ENCODE measurements around the gene KSR1. TPM values are rescaled to one million over a fixed set of nuclear protein-coding genes. Genes with fewer than 3 reads are reported as not detected.
"Not testable (repeated sequence)": the region's sequence is repeated elsewhere in the genome, so short reads cannot be mapped to it uniquely, and the experiment has no call there.

Gene KSR1
- total RNA-seq, 1 experiment from 2014 or later, result 41.7 TPM

DNA sequence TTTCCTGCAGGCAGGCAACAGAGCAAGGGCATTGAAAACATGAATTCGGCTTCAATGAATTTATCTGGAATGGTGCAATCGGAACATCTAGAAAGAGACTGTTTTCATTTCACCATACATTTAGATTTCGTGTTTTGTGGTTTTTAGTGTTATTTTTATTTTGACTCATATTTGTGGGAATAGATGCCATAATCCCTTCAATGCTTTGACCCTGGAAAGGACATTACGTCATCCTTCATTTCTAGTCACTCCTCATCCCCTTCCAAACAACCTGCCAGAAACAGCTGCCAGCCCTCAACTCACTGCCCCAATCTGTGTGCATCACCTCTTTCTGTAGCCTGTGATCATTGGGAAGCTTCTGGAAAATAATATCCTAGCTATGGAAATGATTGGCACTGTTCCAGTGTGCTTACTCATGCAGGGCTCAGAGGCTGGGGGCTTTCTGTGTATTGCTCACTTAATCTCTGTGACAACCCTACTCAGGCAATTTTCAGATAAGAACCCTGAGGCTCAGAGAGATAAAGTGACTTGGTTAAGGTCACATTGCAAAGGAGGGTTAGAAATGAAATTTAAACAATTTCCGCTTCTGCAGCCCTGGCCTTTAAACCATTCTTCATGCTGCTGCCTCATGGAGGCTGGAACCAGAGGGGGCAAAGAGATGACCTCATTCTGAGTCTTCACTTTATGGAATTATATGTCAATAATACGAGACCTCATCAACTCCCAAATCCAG is 9.5 kb upstream of the KSR1 start:
- CTCF ChIA-PET, result no interaction called here
- H3K4me1 ChIP-seq (ENCODE audit: insufficient read depth, low read length, poor library complexity, severe bottlenecking), result no peaks in the 10 kb centered on the region
- no peak overlapping the region for H3K4me3 ChIP-seq (ENCODE audit: low read depth, low read length, poor library complexity, severe bottlenecking)
- no peak overlapping the region for H3K27ac ChIP-seq (ENCODE audit: low read depth, low read length, poor library complexity, severe bottlenecking)
- no peak for DNase-seq (ENCODE audit: low spot score)
- intact Hi-C loops (cut with micrococcal nuclease; ENCODE audit: unreplicated experiment), result loop anchor here (5.0 kb wide), 1 partner anchor 51 kb away; no protein-coding TSS in a partner anchor
- no peaks in the 10 kb centered on the region for H3K9me3 ChIP-seq (ENCODE audit: low read depth, low read length, poor library complexity, severe bottlenecking)
- H3K27me3 ChIP-seq (replicated peaks; ENCODE audit: insufficient read depth, low read depth, low read length, poor library complexity), result no peaks in the 10 kb centered on the region
- BruUV-seq (replicated peaks), result no TSS peak
- POLR2A ChIA-PET (ENCODE audit: low non-redundant PET), result no interaction called here
- no peaks in the 10 kb centered on the region for H3K36me3 ChIP-seq (ENCODE audit: insufficient read depth, low read length, poor library complexity, severe bottlenecking)
- TF ChIP-seq EZH2 (IDR thresholded peaks at IDR 0.05; ENCODE audit: borderline replicate concordance, low read depth, low read length, poor library complexity, severe bottlenecking), result no peak
- TF ChIP-seq, protein P1, sequence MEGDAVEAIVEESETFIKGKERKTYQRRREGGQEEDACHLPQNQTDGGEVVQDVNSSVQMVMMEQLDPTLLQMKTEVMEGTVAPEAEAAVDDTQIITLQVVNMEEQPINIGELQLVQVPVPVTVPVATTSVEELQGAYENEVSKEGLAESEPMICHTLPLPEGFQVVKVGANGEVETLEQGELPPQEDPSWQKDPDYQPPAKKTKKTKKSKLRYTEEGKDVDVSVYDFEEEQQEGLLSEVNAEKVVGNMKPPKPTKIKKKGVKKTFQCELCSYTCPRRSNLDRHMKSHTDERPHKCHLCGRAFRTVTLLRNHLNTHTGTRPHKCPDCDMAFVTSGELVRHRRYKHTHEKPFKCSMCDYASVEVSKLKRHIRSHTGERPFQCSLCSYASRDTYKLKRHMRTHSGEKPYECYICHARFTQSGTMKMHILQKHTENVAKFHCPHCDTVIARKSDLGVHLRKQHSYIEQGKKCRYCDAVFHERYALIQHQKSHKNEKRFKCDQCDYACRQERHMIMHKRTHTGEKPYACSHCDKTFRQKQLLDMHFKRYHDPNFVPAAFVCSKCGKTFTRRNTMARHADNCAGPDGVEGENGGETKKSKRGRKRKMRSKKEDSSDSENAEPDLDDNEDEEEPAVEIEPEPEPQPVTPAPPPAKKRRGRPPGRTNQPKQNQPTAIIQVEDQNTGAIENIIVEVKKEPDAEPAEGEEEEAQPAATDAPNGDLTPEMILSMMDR (conservative IDR thresholded peaks at IDR 0.05; ENCODE audit: low read depth, low read length), result no peak

DNA sequence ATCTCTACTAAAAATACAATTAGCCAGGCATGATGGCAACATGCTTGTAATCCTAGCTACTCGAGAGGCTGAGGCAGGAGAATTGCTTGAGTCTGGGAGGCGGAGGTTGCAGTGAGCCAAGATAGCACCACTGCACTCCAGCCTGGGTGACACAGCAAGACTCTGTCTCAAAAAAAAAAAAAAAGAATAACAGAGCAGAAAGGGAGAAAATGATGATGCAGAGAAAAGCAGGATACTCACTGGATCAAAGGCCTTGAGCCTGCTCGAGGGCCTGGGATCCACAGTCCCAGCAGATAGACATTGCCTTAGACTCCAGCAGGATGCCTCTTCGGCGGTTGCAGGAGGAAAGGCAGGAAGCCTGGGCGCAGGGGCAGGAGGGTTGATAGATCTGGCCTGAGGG is 7.7 kb upstream of the KSR1 start:
- CTCF ChIA-PET; POLR2A ChIA-PET (ENCODE audit: low non-redundant PET); DNase-seq (ENCODE audit: low spot score); H3K27ac ChIP-seq (ENCODE audit: low read depth, low read length, poor library complexity, severe bottlenecking); H3K4me1 ChIP-seq (ENCODE audit: insufficient read depth, low read length, poor library complexity, severe bottlenecking); H3K4me3 ChIP-seq (ENCODE audit: low read depth, low read length, poor library complexity, severe bottlenecking); BruUV-seq (replicated peaks); H3K36me3 ChIP-seq (ENCODE audit: insufficient read depth, low read length, poor library complexity, severe bottlenecking); H3K9me3 ChIP-seq (ENCODE audit: low read depth, low read length, poor library complexity, severe bottlenecking); H3K27me3 ChIP-seq (replicated peaks; ENCODE audit: insufficient read depth, low read depth, low read length, poor library complexity): not testable (repeated sequence)
- intact Hi-C loops (cut with micrococcal nuclease; ENCODE audit: unreplicated experiment), result loop anchor here (5.0 kb wide), 1 partner anchor 49 kb away; no protein-coding TSS in a partner anchor

DNA sequence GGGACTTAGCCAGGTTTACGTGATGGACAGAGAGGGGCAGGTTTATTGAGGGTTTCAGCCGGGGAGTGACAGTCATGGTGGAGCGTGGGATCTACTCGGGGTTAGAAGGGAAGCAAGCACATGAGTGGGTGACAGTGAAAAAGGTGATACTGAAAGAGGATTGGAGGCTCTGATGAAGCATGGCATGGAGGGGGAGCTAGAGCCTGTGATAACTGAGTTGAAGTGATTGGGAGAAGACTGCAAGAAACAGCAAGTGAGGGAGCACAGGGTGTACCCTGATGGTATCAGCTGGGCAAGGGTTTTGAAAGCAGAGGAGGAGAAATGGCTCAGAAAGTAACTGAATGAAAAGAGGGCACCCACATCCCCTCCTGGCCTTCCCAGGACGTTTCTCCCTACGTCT is 6.7 kb upstream of the KSR1 start:
- CTCF ChIA-PET, result no interaction called here
- POLR2A ChIA-PET (ENCODE audit: low non-redundant PET), result no interaction called here

More for the DNA sequence above, 6.7 kb upstream of the KSR1 start:
- no peak for DNase-seq (ENCODE audit: low spot score)
- TF ChIP-seq EZH2 (IDR thresholded peaks at IDR 0.05; ENCODE audit: borderline replicate concordance, low read depth, low read length, poor library complexity, severe bottlenecking), result no peak
- TF ChIP-seq, protein P1 (conservative IDR thresholded peaks at IDR 0.05; ENCODE audit: low read depth, low read length), result no peak
- BruUV-seq (replicated peaks), result no TSS peak
- intact Hi-C loops (cut with micrococcal nuclease; ENCODE audit: unreplicated experiment), result loop anchor here (5.0 kb wide), 1 partner anchor 48 kb away; no protein-coding TSS in a partner anchor
- H3K4me3 ChIP-seq (ENCODE audit: low read depth, low read length, poor library complexity, severe bottlenecking), result no peak overlapping the region
- no peaks in the 10 kb centered on the region for H3K9me3 ChIP-seq (ENCODE audit: low read depth, low read length, poor library complexity, severe bottlenecking)
- H3K4me1 ChIP-seq (ENCODE audit: insufficient read depth, low read length, poor library complexity, severe bottlenecking), result no peaks in the 10 kb centered on the region
- no peaks in the 10 kb centered on the region for H3K27me3 ChIP-seq (replicated peaks; ENCODE audit: insufficient read depth, low read depth, low read length, poor library complexity)
- no peak overlapping the region for H3K27ac ChIP-seq (ENCODE audit: low read depth, low read length, poor library complexity, severe bottlenecking)
- H3K36me3 ChIP-seq (ENCODE audit: insufficient read depth, low read length, poor library complexity, severe bottlenecking), result no peaks in the 10 kb centered on the region
